Fibroblast of skin of scalp (primary cell): Measurements from ENCODE around the gene GGTLC2.
"Not testable (repeated sequence)": the region's sequence is repeated elsewhere in the genome, so short reads cannot be mapped to it uniquely, and the experiment has no call there.

Experiments
- DNase-seq: peaks from one replicate; pipeline ENCODE4 v3.0.0-alpha.2; 2013

The GGTLC2 gene

GRCh38 chr22:22638313-22638712 lies 6.1 kb upstream of the GGTLC2 start:
- DNase-seq = not testable (repeated sequence)

GRCh38 chr22:22642255-22642654 lies 2.2 kb upstream of the GGTLC2 start:
- not testable (repeated sequence) for DNase-seq

GRCh38 chr22:22645969-22646368 lies 1.6 kb downstream of the GGTLC2 start:
- DNase-seq = peak; percentile 2

- DNase-seq = not testable (repeated sequence)
Observed at GRCh38 chr22:22647952-22648351, 3.5 kb downstream of the GGTLC2 start.

- DNase-seq = not testable (repeated sequence)
Observed at GRCh38 chr22:22648863-22649536, 4.6 kb downstream of the GGTLC2 start.

- not testable (repeated sequence) for DNase-seq
Observed at GRCh38 chr22:22649761-22650160, 5.3 kb downstream of the GGTLC2 start.

- DNase-seq = not testable (repeated sequence)
Observed at GRCh38 chr22:22650398-22650797, 6.0 kb downstream of the GGTLC2 start.

GRCh38 chr22:22650803-22651515 lies 6.5 kb downstream of the GGTLC2 start:
- DNase-seq = not testable (repeated sequence)

- peak; percentile 2 for DNase-seq
Observed at GRCh38 chr22:22651593-22651992, 7.2 kb downstream of the GGTLC2 start.

GRCh38 chr22:22652102-22652501 lies 7.7 kb downstream of the GGTLC2 start:
- DNase-seq = not testable (repeated sequence)

GRCh38 chr22:22652573-22652972 lies 8.2 kb downstream of the GGTLC2 start:
- DNase-seq = not testable (repeated sequence)

- DNase-seq = not testable (repeated sequence)
Observed at GRCh38 chr22:22653677-22654381, 9.4 kb downstream of the GGTLC2 start.

GRCh38 chr22:22655452-22656290 lies 11.3 kb downstream of the GGTLC2 start:
- DNase-seq = no peak

GRCh38 chr22:22657712-22658111 lies 13.3 kb downstream of the GGTLC2 start:
- no peak for DNase-seq

- DNase-seq = no peak
Observed at GRCh38 chr22:22661275-22661674, 16.9 kb downstream of the GGTLC2 start.

- DNase-seq = no peak
Observed at GRCh38 chr22:22662095-22662494, 17.7 kb downstream of the GGTLC2 start.

- DNase-seq = no peak
Observed at GRCh38 chr22:22663861-22664800, 19.7 kb downstream of the GGTLC2 start.

GRCh38 chr22:22666307-22667091 lies 22.1 kb downstream of the GGTLC2 start:
- peak; percentile 21 for DNase-seq

GRCh38 chr22:22667966-22668880 lies 23.8 kb downstream of the GGTLC2 start:
- no peak for DNase-seq
